ENCODE data around the gene FANCE. TPM values are rescaled to one million over a fixed set of nuclear protein-coding genes. Genes with fewer than 3 reads are reported as not detected.

Gene FANCE
- total and polyA plus RNA-seq, 9 of the 15 experiments (the other 6 are each of a cell fraction or from before 2014, with no cell fraction given): 5.7 to 30.2 (median 17.0) TPM

DNA sequence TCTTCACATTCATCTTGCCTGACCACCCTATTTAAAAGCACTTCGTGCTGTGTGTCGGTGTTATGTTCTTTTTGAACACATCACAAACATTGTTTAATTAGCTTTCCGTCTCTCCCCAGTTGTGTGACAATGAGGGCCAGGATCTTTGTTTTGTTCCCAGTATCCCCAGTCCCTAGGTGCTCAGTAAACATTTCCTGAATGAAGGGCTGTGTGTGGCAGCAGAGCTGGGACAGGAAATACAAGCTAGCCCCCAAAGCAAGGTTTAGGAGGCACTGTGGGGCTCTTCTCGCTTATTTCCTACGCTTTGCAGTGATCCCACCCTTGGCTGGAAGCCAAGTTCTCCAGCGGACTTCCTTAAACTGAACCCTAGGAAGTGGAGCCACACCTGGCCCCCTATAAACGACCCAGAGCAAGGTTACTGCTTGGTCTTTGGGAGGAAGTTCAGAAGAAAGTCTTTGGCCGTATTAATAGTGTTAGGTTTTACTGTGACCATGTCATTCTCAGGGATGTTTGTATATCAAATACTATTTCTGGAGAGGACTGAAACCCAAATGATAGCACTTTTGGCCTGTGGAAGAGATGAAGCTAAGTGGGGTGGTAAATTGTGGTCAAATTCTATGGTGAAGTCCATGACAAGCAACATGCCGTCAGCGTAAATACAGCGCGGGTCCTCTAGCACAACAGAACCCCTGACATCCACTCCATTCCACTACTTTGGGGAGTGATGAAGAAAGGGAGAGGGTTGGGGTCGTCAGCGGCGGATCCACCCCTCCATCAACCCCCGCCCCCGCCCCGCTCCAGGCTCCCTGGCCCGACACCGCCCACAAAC lies 570 bp upstream of the FANCE start (continued):
- TF ChIP-seq PRDM10 (IDR thresholded peaks at IDR 0.05; ENCODE audit: partially characterized antibody): peak; percentile 55
- peak; percentile 90 for TF ChIP-seq NFIC (IDR thresholded peaks at IDR 0.05)
- TF ChIP-seq, protein P1, sequence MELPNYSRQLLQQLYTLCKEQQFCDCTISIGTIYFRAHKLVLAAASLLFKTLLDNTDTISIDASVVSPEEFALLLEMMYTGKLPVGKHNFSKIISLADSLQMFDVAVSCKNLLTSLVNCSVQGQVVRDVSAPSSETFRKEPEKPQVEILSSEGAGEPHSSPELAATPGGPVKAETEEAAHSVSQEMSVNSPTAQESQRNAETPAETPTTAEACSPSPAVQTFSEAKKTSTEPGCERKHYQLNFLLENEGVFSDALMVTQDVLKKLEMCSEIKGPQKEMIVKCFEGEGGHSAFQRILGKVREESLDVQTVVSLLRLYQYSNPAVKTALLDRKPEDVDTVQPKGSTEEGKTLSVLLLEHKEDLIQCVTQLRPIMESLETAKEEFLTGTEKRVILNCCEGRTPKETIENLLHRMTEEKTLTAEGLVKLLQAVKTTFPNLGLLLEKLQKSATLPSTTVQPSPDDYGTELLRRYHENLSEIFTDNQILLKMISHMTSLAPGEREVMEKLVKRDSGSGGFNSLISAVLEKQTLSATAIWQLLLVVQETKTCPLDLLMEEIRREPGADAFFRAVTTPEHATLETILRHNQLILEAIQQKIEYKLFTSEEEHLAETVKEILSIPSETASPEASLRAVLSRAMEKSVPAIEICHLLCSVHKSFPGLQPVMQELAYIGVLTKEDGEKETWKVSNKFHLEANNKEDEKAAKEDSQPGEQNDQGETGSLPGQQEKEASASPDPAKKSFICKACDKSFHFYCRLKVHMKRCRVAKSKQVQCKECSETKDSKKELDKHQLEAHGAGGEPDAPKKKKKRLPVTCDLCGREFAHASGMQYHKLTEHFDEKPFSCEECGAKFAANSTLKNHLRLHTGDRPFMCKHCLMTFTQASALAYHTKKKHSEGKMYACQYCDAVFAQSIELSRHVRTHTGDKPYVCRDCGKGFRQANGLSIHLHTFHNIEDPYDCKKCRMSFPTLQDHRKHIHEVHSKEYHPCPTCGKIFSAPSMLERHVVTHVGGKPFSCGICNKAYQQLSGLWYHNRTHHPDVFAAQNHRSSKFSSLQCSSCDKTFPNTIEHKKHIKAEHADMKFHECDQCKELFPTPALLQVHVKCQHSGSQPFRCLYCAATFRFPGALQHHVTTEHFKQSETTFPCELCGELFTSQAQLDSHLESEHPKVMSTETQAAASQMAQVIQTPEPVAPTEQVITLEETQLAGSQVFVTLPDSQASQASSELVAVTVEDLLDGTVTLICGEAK (IDR thresholded peaks at IDR 0.05): peak; percentile 13; the same call in 1 of the 2 replicates
- TF ChIP-seq, protein P1 (CRISPR knock-in tag; IDR thresholded peaks at IDR 0.05): no peak
